ENCODE measurements around the gene DOC2B.

The DOC2B gene

DNA sequence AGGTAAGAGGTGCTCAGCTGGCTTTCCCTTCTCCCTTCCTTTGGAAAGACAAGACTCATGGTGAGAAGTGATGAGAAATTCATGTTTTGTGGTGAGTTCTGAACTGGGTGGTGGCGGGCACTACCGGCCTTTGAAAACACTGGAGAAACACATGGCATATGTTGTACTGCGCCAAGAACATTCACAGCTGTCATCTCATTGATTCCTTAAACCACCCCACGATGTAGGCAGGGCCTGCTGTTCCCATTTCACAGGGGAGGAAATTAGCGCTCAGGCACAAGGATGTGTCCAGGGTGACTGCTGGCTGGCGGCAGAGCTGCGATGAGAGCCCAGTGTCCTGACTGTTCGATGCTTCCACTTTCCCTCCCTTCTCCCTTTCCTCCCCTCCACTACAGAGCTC lies 1.6 kb upstream of the DOC2B start:
- ChIA-PET CTCF (interaction anchor here (0.7 kb wide), 1 partner anchor 65 kb away, joined by 4 read pairs; no protein-coding TSS in a partner anchor), POLR2A (no interaction called here)
- H3K9me3 ChIP-seq (ENCODE audit: control insufficient read depth, insufficient read depth, low read depth, low read length): no peaks in the 10 kb centered on the region
- no peaks in the 10 kb centered on the region for H3K4me1 ChIP-seq (ENCODE audit: control insufficient read depth, insufficient read depth, low read length)
- H3K27ac ChIP-seq (ENCODE audit: extremely low read depth, low read depth, low read length): no peak overlapping the region
- TF ChIP-seq ZSCAN23 (tag by site-specific recombination; IDR thresholded peaks at IDR 0.05) (no peak), AEBP2 (tag by site-specific recombination; IDR thresholded peaks at IDR 0.05; ENCODE audit: borderline replicate concordance) (no peak), ZNF138 (tag by site-specific recombination; IDR thresholded peaks at IDR 0.05; ENCODE audit: borderline replicate concordance) (no peak), ZNF23 (tag by site-specific recombination; IDR thresholded peaks at IDR 0.05; ENCODE audit: borderline replicate concordance) (no peak), IKZF3 (tag by site-specific recombination; IDR thresholded peaks at IDR 0.05) (no peak), ZNF529 (tag by site-specific recombination; IDR thresholded peaks at IDR 0.05; ENCODE audit: insufficient replicate concordance) (no peak), ZFP69B (tag by site-specific recombination; IDR thresholded peaks at IDR 0.05) (no peak)
- TF ChIP-seq, protein P1, sequence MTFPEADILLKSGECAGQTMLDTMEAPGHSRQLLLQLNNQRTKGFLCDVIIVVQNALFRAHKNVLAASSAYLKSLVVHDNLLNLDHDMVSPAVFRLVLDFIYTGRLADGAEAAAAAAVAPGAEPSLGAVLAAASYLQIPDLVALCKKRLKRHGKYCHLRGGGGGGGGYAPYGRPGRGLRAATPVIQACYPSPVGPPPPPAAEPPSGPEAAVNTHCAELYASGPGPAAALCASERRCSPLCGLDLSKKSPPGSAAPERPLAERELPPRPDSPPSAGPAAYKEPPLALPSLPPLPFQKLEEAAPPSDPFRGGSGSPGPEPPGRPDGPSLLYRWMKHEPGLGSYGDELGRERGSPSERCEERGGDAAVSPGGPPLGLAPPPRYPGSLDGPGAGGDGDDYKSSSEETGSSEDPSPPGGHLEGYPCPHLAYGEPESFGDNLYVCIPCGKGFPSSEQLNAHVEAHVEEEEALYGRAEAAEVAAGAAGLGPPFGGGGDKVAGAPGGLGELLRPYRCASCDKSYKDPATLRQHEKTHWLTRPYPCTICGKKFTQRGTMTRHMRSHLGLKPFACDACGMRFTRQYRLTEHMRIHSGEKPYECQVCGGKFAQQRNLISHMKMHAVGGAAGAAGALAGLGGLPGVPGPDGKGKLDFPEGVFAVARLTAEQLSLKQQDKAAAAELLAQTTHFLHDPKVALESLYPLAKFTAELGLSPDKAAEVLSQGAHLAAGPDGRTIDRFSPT (tag by site-specific recombination; IDR thresholded peaks at IDR 0.05): no peak
- H3K36me3 ChIP-seq (ENCODE audit: control insufficient read depth in 2 of 2, insufficient read depth in 1 of 2, low read length in 2 of 2): no peaks in the 10 kb centered on the region
- H3K4me3 ChIP-seq (ENCODE audit: low read depth, low read length): no peak overlapping the region

- Histone ChIP-seq H3K4me3 (ENCODE audit: low read depth, low read length) (no peak overlapping the region), H3K36me3 (ENCODE audit: control insufficient read depth in 2 of 2, insufficient read depth in 1 of 2, low read length in 2 of 2) (no peaks in the 10 kb centered on the region), H3K9me3 (ENCODE audit: control insufficient read depth, insufficient read depth, low read depth, low read length) (no peaks in the 10 kb centered on the region), H3K27ac (ENCODE audit: extremely low read depth, low read depth, low read length) (no peak overlapping the region), H3K4me1 (ENCODE audit: control insufficient read depth, insufficient read depth, low read length) (no peaks in the 10 kb centered on the region)
- ChIA-PET POLR2A (no interaction called here), CTCF (no interaction called here)
- 0 out of 2 replicates have a peak, but pooled peaks have one; percentile 30 for TF ChIP-seq SP7 (tag by site-specific recombination; IDR thresholded peaks at IDR 0.05)
- peak; percentile 16; the same call in 1 of the 2 replicates for TF ChIP-seq ZIC2 (tag by site-specific recombination; IDR thresholded peaks at IDR 0.05)
- peak; percentile 37 for TF ChIP-seq GLIS1 (tag by site-specific recombination; IDR thresholded peaks at IDR 0.05)
- peak; percentile 83 for TF ChIP-seq EGR2 (tag by site-specific recombination; IDR thresholded peaks at IDR 0.05; ENCODE audit: low read depth)
- TF ChIP-seq, protein P2, sequence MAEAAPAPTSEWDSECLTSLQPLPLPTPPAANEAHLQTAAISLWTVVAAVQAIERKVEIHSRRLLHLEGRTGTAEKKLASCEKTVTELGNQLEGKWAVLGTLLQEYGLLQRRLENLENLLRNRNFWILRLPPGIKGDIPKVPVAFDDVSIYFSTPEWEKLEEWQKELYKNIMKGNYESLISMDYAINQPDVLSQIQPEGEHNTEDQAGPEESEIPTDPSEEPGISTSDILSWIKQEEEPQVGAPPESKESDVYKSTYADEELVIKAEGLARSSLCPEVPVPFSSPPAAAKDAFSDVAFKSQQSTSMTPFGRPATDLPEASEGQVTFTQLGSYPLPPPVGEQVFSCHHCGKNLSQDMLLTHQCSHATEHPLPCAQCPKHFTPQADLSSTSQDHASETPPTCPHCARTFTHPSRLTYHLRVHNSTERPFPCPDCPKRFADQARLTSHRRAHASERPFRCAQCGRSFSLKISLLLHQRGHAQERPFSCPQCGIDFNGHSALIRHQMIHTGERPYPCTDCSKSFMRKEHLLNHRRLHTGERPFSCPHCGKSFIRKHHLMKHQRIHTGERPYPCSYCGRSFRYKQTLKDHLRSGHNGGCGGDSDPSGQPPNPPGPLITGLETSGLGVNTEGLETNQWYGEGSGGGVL (tag by site-specific recombination; IDR thresholded peaks at IDR 0.05): peak; percentile 25; the same call in 1 of the 2 replicates
- no peak for TF ChIP-seq ZNF391 (tag by site-specific recombination; IDR thresholded peaks at IDR 0.05; ENCODE audit: borderline replicate concordance, low read depth)
- peak; percentile 49 for TF ChIP-seq KLF1 (tag by site-specific recombination; IDR thresholded peaks at IDR 0.05)
- peak; percentile 94 for TF ChIP-seq ZFHX2 (tag by site-specific recombination; conservative IDR thresholded peaks at IDR 0.05)
- TF ChIP-seq ZNF843 (tag by site-specific recombination; IDR thresholded peaks at IDR 0.05): no peak
- TF ChIP-seq SCRT1 (tag by site-specific recombination; IDR thresholded peaks at IDR 0.05; ENCODE audit: borderline replicate concordance): no peak
- TF ChIP-seq ZBTB7A (tag by site-specific recombination; IDR thresholded peaks at IDR 0.05; ENCODE audit: low read depth): no peak
- TF ChIP-seq GLIS2 (tag by site-specific recombination; IDR thresholded peaks at IDR 0.05): peak; percentile 42
Measured at GRCh38 chr17:182050-182751, 751 bp upstream of the DOC2B start.

Data from HEK293 (cell line).